SU-DHL-6 (cell line): Measurements from ENCODE around the gene SP8.

Source experiments
- CTCF ChIP-seq: fragments of 200-600 bp; sonication (generic); IDR thresholded peaks from one replicate; pipeline ENCODE4 v1.5.1; 2017; ENCODE audit warnings: antibody characterized with exemption, mild to moderate bottlenecking, low read length, moderate library complexity; ENCODE audit not compliant: insufficient read depth, poor library complexity, severe bottlenecking
- EZH2phosphoT487 ChIP-seq: fragments of 200-600 bp; sonication (generic), shearing (Covaris generic); conservative IDR thresholded peaks from 2 replicates; pipeline ENCODE4 v1.6.1; 2018; ENCODE audit warnings: mild to moderate bottlenecking, antibody characterized with exemption, low read length, moderate library complexity, mixed read lengths

- TF ChIP-seq CTCF = no peak
- TF ChIP-seq EZH2phosphoT487 = no peak
Observed at GRCh38 chr7:20804345-20804744, 17.7 kb upstream of the SP8 start.
